Keratinocyte (primary cell): ENCODE measurements around the gene INPP4B. TPM values are rescaled to one million over a fixed set of nuclear protein-coding genes. Genes with fewer than 3 reads are reported as not detected.

Source experiments
- DNase-seq: peaks from one replicate; pipeline ENCODE4 v3.0.0-alpha.2; 2011; ENCODE audit warnings: low read depth, missing footprints, low spot score
- FAIRE-seq: peaks from 2 replicates; lab custom pipeline; 2011; peaks lifted over from hg19 to GRCh38; lab: Jason Lieb, UNC
- H2AFZ ChIP-seq: 2 replicates; pipeline ENCODE4 v1.6.0; 2012; ENCODE audit warnings: low read length, control low read depth, inconsistent platforms; ENCODE audit not compliant: control insufficient read depth
- H3K27ac ChIP-seq: 2 replicates; pipeline ENCODE4 v1.5.1; 2011; ENCODE audit warnings: low read length; ENCODE audit not compliant: control insufficient read depth, insufficient read depth
- H3K27me3 ChIP-seq: 3 replicates; pipeline ENCODE4 v1.6.0; 2011; ENCODE audit warnings: low read length; ENCODE audit not compliant: control insufficient read depth, insufficient read depth; ENCODE audit errors: extremely low read depth
- H3K36me3 ChIP-seq, 2 experiments: 2 replicates in 1 of 2; 3 replicates in 1 of 2; pipeline ENCODE4 v1.5.1; 2011; ENCODE audit warnings: low read length in 2 of 2, mild to moderate bottlenecking in 1 of 2; ENCODE audit not compliant: control insufficient read depth in 2 of 2, insufficient read depth in 2 of 2; ENCODE audit errors: extremely low read depth in 1 of 2
- H3K4me1 ChIP-seq: 3 replicates; pipeline ENCODE4 v1.5.1; 2011; ENCODE audit warnings: low read length; ENCODE audit not compliant: control insufficient read depth, insufficient read depth; ENCODE audit errors: extremely low read depth
- H3K4me2 ChIP-seq: 3 replicates; pipeline ENCODE4 v1.6.0; 2011; ENCODE audit warnings: low read depth, low read length; ENCODE audit not compliant: control insufficient read depth, insufficient read depth; ENCODE audit errors: extremely low read depth
- H3K4me3 ChIP-seq, 3 experiments: fragments of 200-600 bp in 1 of 3; sonication (generic) in 1 of 3; 2 replicates in 2 of 3; 3 replicates in 1 of 3; pipeline ENCODE4 v1.5.1; 2011 to 2016; ENCODE audit warnings: low read length in 3 of 3, mild to moderate bottlenecking in 3 of 3, control low read depth in 2 of 3, inconsistent platforms in 1 of 3, low read depth in 1 of 3, mixed read lengths in 1 of 3, mixed run types in 1 of 3, moderate library complexity in 1 of 3; ENCODE audit not compliant: control insufficient read depth in 2 of 3, insufficient read depth in 2 of 3; ENCODE audit errors: extremely low read depth in 1 of 3
- H3K79me2 ChIP-seq: 2 replicates; pipeline ENCODE4 v1.6.0; 2012; ENCODE audit warnings: low read length; ENCODE audit not compliant: control insufficient read depth, insufficient read depth
- H3K9ac ChIP-seq: 3 replicates; pipeline ENCODE4 v1.6.0; 2011; ENCODE audit warnings: low read length; ENCODE audit not compliant: control insufficient read depth, insufficient read depth; ENCODE audit errors: extremely low read depth
- H3K9me1 ChIP-seq: 3 replicates; pipeline ENCODE4 v1.6.0; 2011; ENCODE audit warnings: low read length; ENCODE audit not compliant: control insufficient read depth, insufficient read depth; ENCODE audit errors: extremely low read depth
- H3K9me3 ChIP-seq: 2 replicates; pipeline ENCODE4 v1.5.1; 2012; ENCODE audit warnings: low read depth, low read length; ENCODE audit not compliant: control insufficient read depth
- H4K20me1 ChIP-seq: 3 replicates; pipeline ENCODE4 v1.6.0; 2011; ENCODE audit warnings: low read length; ENCODE audit not compliant: control insufficient read depth, insufficient read depth; ENCODE audit errors: extremely low read depth
- CTCF ChIP-seq, 3 experiments: IDR thresholded peaks in 1 of 3; conservative IDR thresholded peaks in 1 of 3; optimal IDR thresholded peaks in 1 of 3; 2 replicates in 2 of 3; 3 replicates in 1 of 3; pipeline versions ENCODE3 to v1.5.1; 2011; ENCODE audit warnings: low read length in 3 of 3, mild to moderate bottlenecking in 3 of 3, moderate library complexity in 2 of 3, control low read depth in 1 of 3, inconsistent platforms in 1 of 3; ENCODE audit not compliant: insufficient read depth in 2 of 3; ENCODE audit errors: extremely low read depth in 1 of 3
- EZH2 ChIP-seq: IDR thresholded peaks from one replicate; pipeline ENCODE4 v1.6.1; 2012; ENCODE audit warnings: inconsistent platforms, mild to moderate bottlenecking, low read length, moderate library complexity
- dilution Hi-C: fragments of 300-500 bp; cut with MboI; formaldehyde crosslinking; loops from one replicate; pipeline ENCODE4 v1.7.0; 2020; ENCODE audit warnings: low sequenced_read_pairs; ENCODE audit not compliant: extremely low pct_ligation_motif_present
- polyA plus RNA-seq, 5 experiments: library from polyadenylated mRNA; depleted of rRNA in 3 of 5; stranded (reverse) in 3 of 5; stranded (forward) in 1 of 5; unstranded in 1 of 5; fragments of >200 nt; gene quantifications; 1 replicate in 1 of 5; 2 replicates in 3 of 5; 3 replicates in 1 of 5; pipeline versions ENCODE4 v1.2.1 to v1.2.3, GENCODE V29; 2011 to 2012; ENCODE audit warnings: missing spikeins in 2 of 5, low read depth in 1 of 5, low replicate concordance in 1 of 5

Gene INPP4B
- polyA plus RNA-seq, 1 donor (not counting 4 experiments of a cell fraction or from before 2014, with no cell fraction given): 50.2 TPM

GRCh38 chr4:142858446-142858845 is 12.3 kb upstream of the INPP4B start:
- TF ChIP-seq CTCF (optimal IDR thresholded peaks at IDR 0.05 in 1 of 3, IDR thresholded peaks at IDR 0.05 in 1 of 3, conservative IDR thresholded peaks at IDR 0.05 in 1 of 3; ENCODE audit: extremely low read depth in 1 of 3, insufficient read depth in 2 of 3, low read length in 3 of 3) (no peak), EZH2 (no peak)
- peaks cover 3% of the 10 kb centered on the region for H3K27me3 ChIP-seq
- no peaks in the 10 kb centered on the region for H4K20me1 ChIP-seq
- H3K4me2 ChIP-seq: no peak overlapping the region
- H2AFZ ChIP-seq: no peak overlapping the region
- no peaks in the 10 kb centered on the region for H3K79me2 ChIP-seq
- H3K4me3 ChIP-seq: no peak overlapping the region
- H3K27ac ChIP-seq: no peak overlapping the region
- no peaks in the 10 kb centered on the region for H3K36me3 ChIP-seq
- no peaks in the 10 kb centered on the region for H3K9me3 ChIP-seq
- FAIRE-seq (no peak), DNase-seq (no peak)
- dilution Hi-C loops: no loop called here
- no peak overlapping the region for H3K9ac ChIP-seq
- no peaks in the 10 kb centered on the region for H3K9me1 ChIP-seq
- H3K4me1 ChIP-seq: no peaks in the 10 kb centered on the region

- Histone ChIP-seq H3K79me2 (no peaks in the 10 kb centered on the region), H3K9me1 (no peaks in the 10 kb centered on the region), H3K27ac (no peak overlapping the region), H3K4me1 (no peaks in the 10 kb centered on the region), H3K27me3 (peaks cover 3% of the 10 kb centered on the region), H3K4me3 (no peak overlapping the region), H3K9me3 (no peaks in the 10 kb centered on the region), H3K36me3 (no peaks in the 10 kb centered on the region), H4K20me1 (no peaks in the 10 kb centered on the region), H2AFZ (no peak overlapping the region), H3K9ac (no peak overlapping the region), H3K4me2 (no peak overlapping the region)
- FAIRE-seq: no peak
- dilution Hi-C loops: no loop called here
- DNase-seq: no peak
- no peak for TF ChIP-seq CTCF (optimal IDR thresholded peaks at IDR 0.05 in 1 of 3, IDR thresholded peaks at IDR 0.05 in 1 of 3, conservative IDR thresholded peaks at IDR 0.05 in 1 of 3; ENCODE audit: extremely low read depth in 1 of 3, insufficient read depth in 2 of 3, low read length in 3 of 3)
- no peak for TF ChIP-seq EZH2
These were observed 10.5 kb upstream of the INPP4B start for GRCh38 chr4:142856576-142856975.
